ENCODE measurements around the gene TYW3.

Gene TYW3

DNA sequence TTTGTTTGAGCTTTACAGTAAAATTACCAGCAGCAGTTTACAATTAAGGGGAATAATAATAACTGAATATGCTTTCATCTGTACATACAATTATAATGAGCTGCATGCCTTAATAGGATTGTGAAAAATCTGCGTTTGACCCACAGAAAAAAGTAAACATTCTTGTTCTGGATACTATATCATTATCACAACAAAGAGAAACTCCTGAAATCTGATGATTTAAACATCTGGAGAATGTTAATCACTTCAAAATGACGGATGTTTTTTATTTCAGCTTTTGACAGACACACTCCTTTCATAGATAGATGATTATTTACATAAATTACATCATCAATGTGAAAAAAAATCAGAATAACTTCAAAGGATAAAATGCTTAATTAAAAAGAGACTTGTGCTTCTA lies 58.5 kb downstream of the TYW3 start:
- DNase-seq (ENCODE audit: low spot score) = no peak

DNA sequence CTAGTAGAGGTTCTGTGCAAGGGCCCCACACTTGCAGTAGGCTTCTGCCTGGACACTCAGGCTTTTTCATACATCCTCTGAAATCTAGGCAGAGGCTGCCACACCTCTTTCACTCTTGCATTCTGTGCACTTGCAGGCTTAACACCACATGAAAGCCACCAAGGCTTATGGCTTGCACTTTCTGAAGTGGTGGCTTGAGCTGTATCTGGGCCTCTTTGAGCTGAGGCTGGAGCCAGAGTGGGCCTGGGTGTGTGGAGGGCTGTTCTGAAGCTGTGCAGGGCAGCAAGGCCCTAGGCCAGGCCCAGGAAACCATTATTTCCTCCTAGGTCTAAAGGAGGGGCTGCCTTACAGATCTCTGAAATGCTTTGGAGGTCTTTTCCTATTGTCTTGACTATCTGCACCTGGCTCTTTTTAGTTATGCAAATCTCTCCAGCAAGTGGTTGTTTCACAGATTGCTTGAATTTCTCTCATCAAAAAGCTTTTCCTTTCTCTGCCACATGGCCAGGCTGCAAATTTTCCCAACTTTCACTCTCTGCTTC lies 66.2 kb downstream of the TYW3 start:
- DNase-seq (ENCODE audit: low spot score) = no peak

DNA sequence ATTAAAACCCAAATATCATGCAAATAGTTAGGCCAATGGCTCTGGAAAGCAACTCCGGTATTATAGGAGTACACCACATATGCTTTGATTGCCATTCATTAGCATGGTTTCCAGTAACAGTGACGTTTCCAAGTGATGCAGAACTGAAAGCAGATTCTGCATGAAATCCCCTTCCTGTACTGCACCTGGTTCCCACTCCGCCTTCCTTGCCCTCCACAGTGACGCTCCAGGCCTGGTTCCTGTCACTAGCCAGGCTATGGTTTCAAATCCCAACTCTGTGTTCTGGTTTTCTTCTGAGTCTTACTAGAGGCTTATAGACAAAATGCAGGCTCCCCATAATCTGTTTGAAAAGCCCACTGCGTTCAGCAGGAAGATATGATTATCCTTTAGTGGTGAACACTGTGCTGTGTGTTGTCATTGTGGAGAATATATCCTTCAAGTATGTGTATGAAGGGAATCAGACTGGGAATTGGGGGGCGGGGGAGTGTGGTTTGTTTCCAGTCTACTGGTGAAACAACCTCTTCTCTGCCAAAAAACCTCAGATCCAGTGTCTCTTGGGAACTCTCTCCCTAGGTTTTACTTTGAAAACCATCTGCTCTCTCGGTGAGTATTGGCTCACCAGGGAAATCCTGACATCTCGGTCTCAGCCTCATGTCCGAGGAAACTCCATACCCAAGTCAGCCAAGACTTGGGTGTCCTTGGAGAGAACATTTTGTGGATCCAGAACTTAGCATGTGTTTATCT lies 78.7 kb downstream of the TYW3 start:
- DNase-seq (ENCODE audit: low spot score) = no peak

DNA sequence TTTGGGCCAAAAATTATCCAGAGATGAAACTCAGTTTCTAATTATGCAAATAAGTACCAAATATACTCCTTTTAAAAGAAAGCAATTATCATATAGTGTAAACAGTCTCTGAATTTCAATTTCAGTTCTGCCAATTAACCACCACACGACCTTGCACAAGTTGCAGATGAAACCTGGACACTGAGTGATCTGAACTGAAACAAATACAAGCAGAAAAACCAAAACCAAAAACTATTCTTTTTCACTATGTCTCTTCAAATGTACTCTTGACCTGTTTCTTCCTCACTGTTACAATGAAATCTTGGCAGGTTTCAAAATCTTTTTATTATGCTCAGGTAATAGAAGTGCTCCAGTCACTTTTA lies 79.2 kb downstream of the TYW3 start:
- no peak for DNase-seq (ENCODE audit: low spot score)
